Hematopoietic multipotent progenitor cell treated with erythropoietin and hydrocortisone succinate and interleukin-3 and kit ligand, for 8 days (in vitro differentiated cells): ENCODE results near the gene EDDM13.
A peak's percentile ranks its signal among the peaks of the same experiment; 100 is the strongest.
"Not testable (repeated sequence)": the region's sequence is repeated elsewhere in the genome, so short reads cannot be mapped to it uniquely, and the experiment has no call there.

Experiments used
- DNase-seq: peaks from one replicate; pipeline ENCODE4 v3.0.0-alpha.2; 2015

Gene EDDM13

GRCh38 chr19:56295531-56296455, 23.2 kb downstream of the EDDM13 start:
- no peak for DNase-seq

GRCh38 chr19:56297010-56297409, 24.5 kb downstream of the EDDM13 start:
- no peak for DNase-seq

- DNase-seq = no peak
These were observed 27.1 kb downstream of the EDDM13 start for GRCh38 chr19:56299688-56300087.

- peak; percentile 71 for DNase-seq
These were observed 28.6 kb downstream of the EDDM13 start for GRCh38 chr19:56301155-56301554.

GRCh38 chr19:56301886-56302620, 29.5 kb downstream of the EDDM13 start:
- DNase-seq = no peak

- no peak for DNase-seq
These were observed 31.7 kb downstream of the EDDM13 start for GRCh38 chr19:56304243-56304642.

GRCh38 chr19:56306016-56306415, 33.5 kb downstream of the EDDM13 start:
- no peak for DNase-seq

- not testable (repeated sequence) for DNase-seq
These were observed 34.5 kb downstream of the EDDM13 start for GRCh38 chr19:56307062-56307461.

- DNase-seq = no peak
These were observed 36.2 kb downstream of the EDDM13 start for GRCh38 chr19:56308792-56309191.

- DNase-seq = peak; percentile 76
These were observed 37.1 kb downstream of the EDDM13 start for GRCh38 chr19:56309511-56310185.

- no peak for DNase-seq
These were observed 37.9 kb downstream of the EDDM13 start for GRCh38 chr19:56310462-56310861.

- DNase-seq = no peak
These were observed 39.8 kb downstream of the EDDM13 start for GRCh38 chr19:56312342-56312741.

GRCh38 chr19:56312787-56313657, 40.5 kb downstream of the EDDM13 start:
- DNase-seq = peak; percentile 50

GRCh38 chr19:56314018-56314380, 41.5 kb downstream of the EDDM13 start:
- no peak for DNase-seq

GRCh38 chr19:56314381-56315076, 42.0 kb downstream of the EDDM13 start, which contains the start of gene ZSCAN5A:
TSS of gene ZSCAN5A (minus strand) at chr19:56314839. CDS start at chr19:56225046, 89,793 bp downstream.
- DNase-seq = peak; percentile 95

- DNase-seq = peak; percentile 98
These were observed 42.7 kb downstream of the EDDM13 start for GRCh38 chr19:56315077-56315828.

- DNase-seq = no peak
These were observed 44.2 kb downstream of the EDDM13 start for GRCh38 chr19:56316728-56317127.

- DNase-seq = no peak
These were observed 45.2 kb downstream of the EDDM13 start for GRCh38 chr19:56317749-56318148.

- no peak for DNase-seq
These were observed 47.4 kb downstream of the EDDM13 start for GRCh38 chr19:56319991-56320390.

- peak; percentile 96 for DNase-seq
These were observed 48.9 kb downstream of the EDDM13 start for GRCh38 chr19:56321254-56321988.
